HEK293T (cell line): ENCODE data around the gene RAD18.

Experiments
- CTCF ChIA-PET: fragments of 350-600 bp; formaldehyde crosslinking; extraction: SDS; loops from one replicate; lab custom pipeline; 2021; ENCODE audit warnings: antibody characterized with exemption, inconsistent platforms; lab: Yijun Ruan, JAX
- POLR2A ChIA-PET: fragments of 350-600 bp; formaldehyde crosslinking; extraction: SDS; loops from one replicate; lab custom pipeline; 2020; ENCODE audit warnings: antibody characterized with exemption, inconsistent platforms; lab: Yijun Ruan, JAX
- DNase-seq: peaks from one replicate; pipeline ENCODE4 v3.0.0; 2012; ENCODE audit warnings: mixed read lengths; ENCODE audit errors: extremely low spot score
- ARNT ChIP-seq: fragments of 450-650 bp; IDR thresholded peaks from 2 replicates; pipeline ENCODE4 v1.6.1; 2017; ENCODE audit warnings: mild to moderate bottlenecking
- BHLHE40 ChIP-seq: fragments of 450-650 bp; IDR thresholded peaks from 2 replicates; pipeline ENCODE4 v1.6.1; 2016; ENCODE audit warnings: mild to moderate bottlenecking, moderate library complexity, borderline replicate concordance
- CTBP1 ChIP-seq: fragments of 450-650 bp; IDR thresholded peaks from 2 replicates; pipeline ENCODE4 v1.6.1; 2016; ENCODE audit warnings: borderline replicate concordance
- ELF4 ChIP-seq: fragments of 450-650 bp; IDR thresholded peaks from 2 replicates; pipeline ENCODE4 v1.6.1; 2017; ENCODE audit warnings: antibody characterized with exemption
- FOXA1 ChIP-seq: fragments of 450-650 bp; IDR thresholded peaks from 2 replicates; pipeline ENCODE4 v1.6.1; 2016; ENCODE audit warnings: mild to moderate bottlenecking
- FOXK2 ChIP-seq: fragments of 450-650 bp; IDR thresholded peaks from 2 replicates; pipeline ENCODE4 v1.6.1; 2016; ENCODE audit warnings: mild to moderate bottlenecking
- FOXM1 ChIP-seq: fragments of 450-650 bp; IDR thresholded peaks from 2 replicates; pipeline ENCODE4 v1.6.1; 2017; ENCODE audit warnings: mild to moderate bottlenecking, borderline replicate concordance
- HDGF ChIP-seq: fragments of 450-650 bp; IDR thresholded peaks from 2 replicates; pipeline ENCODE4 v1.6.1; 2017; ENCODE audit warnings: antibody characterized with exemption, borderline replicate concordance
- L3MBTL2 ChIP-seq: fragments of 450-650 bp; conservative IDR thresholded peaks from 2 replicates; pipeline ENCODE4 v1.6.1; 2016; ENCODE audit warnings: mild to moderate bottlenecking
- LEF1 ChIP-seq: fragments of 450-650 bp; IDR thresholded peaks from 2 replicates; pipeline ENCODE4 v1.6.1; 2017; ENCODE audit warnings: mild to moderate bottlenecking, borderline replicate concordance
- NFRKB ChIP-seq: fragments of 450-650 bp; IDR thresholded peaks from 2 replicates; pipeline ENCODE4 v1.6.1; 2016; ENCODE audit warnings: mild to moderate bottlenecking, moderate library complexity
- SP1 ChIP-seq: fragments of 450-650 bp; IDR thresholded peaks from 2 replicates; pipeline ENCODE4 v1.6.1; 2017
- SUZ12 ChIP-seq: fragments of 450-650 bp; IDR thresholded peaks from 2 replicates; pipeline ENCODE4 v1.6.1; 2016; ENCODE audit warnings: mild to moderate bottlenecking
- TARDBP ChIP-seq: fragments of 450-650 bp; IDR thresholded peaks from 2 replicates; pipeline ENCODE4 v1.6.1; 2016
- ZNF384 ChIP-seq: fragments of 450-650 bp; IDR thresholded peaks from 2 replicates; pipeline ENCODE4 v1.6.1; 2016
- TF ChIP-seq, protein P1 (sequence below): fragments of 450-650 bp; IDR thresholded peaks from 2 replicates; pipeline ENCODE4 v1.6.1; 2016

The RAD18 gene

DNA sequence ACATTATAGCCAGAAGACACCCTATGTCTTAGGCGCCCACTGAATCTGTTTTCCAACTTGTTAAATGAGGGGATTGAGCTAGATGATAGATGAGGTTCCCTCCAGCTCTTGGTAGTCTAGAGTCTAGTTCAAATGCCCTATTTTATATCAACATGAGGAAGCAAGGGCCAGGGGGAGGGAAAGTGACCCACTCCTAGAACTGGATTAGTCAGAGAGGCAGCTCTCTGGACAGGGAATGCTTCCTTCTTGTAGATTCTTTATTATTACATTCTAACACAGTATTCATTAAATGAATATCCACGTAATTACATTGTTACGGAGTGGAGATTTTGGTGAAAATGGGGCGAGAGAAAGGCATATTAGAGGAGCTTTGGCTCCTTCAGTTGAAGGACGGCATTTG lies 89.5 kb downstream of the RAD18 start:
- no peak for TF ChIP-seq ZNF384
- no peak for TF ChIP-seq SP1
- no peak for TF ChIP-seq ARNT
- no peak for TF ChIP-seq TARDBP
- TF ChIP-seq BHLHE40, result no peak
- no peak for TF ChIP-seq FOXM1
- TF ChIP-seq FOXK2, result no peak
- no peak for TF ChIP-seq HDGF
- TF ChIP-seq FOXA1, result no peak
- no peak for TF ChIP-seq SUZ12
- TF ChIP-seq L3MBTL2, result no peak
- TF ChIP-seq, protein P1, sequence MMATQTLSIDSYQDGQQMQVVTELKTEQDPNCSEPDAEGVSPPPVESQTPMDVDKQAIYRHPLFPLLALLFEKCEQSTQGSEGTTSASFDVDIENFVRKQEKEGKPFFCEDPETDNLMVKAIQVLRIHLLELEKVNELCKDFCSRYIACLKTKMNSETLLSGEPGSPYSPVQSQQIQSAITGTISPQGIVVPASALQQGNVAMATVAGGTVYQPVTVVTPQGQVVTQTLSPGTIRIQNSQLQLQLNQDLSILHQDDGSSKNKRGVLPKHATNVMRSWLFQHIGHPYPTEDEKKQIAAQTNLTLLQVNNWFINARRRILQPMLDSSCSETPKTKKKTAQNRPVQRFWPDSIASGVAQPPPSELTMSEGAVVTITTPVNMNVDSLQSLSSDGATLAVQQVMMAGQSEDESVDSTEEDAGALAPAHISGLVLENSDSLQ, result no peak
- no peak for TF ChIP-seq LEF1
- TF ChIP-seq CTBP1, result no peak
- TF ChIP-seq NFRKB, result no peak
- TF ChIP-seq ELF4, result no peak
- ChIA-PET CTCF (no interaction called here), POLR2A (no interaction called here)
- DNase-seq, result no peak

DNA sequence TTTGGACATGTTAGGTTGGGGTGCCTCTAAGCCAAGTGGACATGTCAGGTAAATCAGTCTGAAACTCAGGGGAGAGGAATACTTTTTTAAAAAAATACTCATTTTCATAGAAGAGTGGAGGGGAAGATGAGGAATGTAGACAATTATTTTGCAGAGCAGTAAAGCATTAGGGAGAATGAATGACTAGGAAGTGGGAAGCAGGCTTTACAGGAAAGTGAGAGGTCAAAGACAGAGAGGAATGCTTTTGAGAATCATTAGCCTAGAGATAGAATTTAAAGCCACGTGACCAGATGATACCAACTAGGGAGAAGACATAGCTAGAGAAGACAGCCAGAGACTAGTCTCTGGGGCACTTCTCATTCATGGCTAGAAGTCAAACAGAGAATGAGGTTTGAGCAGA lies 91.0 kb downstream of the RAD18 start:
- TF ChIP-seq TARDBP (no peak), LEF1 (no peak), FOXK2 (no peak), FOXM1 (no peak), SP1 (no peak), FOXA1 (no peak), BHLHE40 (no peak), L3MBTL2 (no peak), ZNF384 (no peak), HDGF (no peak), CTBP1 (no peak), SUZ12 (no peak), ARNT (no peak), ELF4 (no peak), NFRKB (no peak)
- TF ChIP-seq, protein P1, result no peak
- no peak for DNase-seq
- POLR2A ChIA-PET, result no interaction called here
- CTCF ChIA-PET, result no interaction called here

DNA sequence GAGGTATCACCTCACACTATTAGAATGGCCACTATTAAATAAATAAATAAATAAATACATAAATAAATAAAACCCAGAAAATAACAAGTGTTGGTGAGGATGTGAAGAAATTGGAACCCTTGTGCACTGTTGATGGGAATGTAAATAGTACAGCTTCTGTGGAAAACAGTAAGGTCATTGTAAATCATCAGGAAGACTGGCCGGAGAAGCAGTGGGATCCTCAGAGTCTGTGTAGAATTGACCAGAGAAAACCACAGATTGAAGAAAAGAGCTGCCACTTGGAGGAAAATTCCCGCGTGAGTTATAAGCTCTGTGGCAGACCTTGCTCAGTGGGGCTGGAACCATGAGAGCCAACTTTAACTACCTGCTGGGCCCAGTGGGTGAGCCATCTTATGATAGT lies 92.0 kb downstream of the RAD18 start:
- no peak for DNase-seq
- CTCF ChIA-PET, result no interaction called here
- no peak for TF ChIP-seq L3MBTL2
- no peak for TF ChIP-seq SUZ12
- no peak for TF ChIP-seq BHLHE40
- no peak for TF ChIP-seq ZNF384
- POLR2A ChIA-PET, result no interaction called here

DNA sequence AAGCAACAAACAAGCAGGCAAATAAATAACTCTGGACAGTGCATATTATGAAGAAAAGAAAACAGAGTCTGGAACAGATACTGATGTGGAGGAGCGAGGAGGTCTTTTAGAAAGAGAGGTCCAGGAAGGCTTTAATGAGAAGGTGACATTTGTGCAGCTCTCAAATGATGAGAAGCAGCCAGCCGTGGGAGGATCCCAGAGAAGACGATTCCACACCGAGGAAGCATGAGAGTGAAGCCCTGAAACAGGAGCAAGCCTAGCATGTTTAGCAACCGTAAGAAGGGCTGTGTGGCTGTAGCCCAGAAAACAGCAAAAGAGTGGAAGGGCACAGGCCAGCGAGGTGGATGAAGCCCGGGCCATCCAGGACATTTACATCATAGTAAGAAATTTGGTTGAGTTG lies 93.1 kb downstream of the RAD18 start:
- POLR2A ChIA-PET, result no interaction called here
- CTCF ChIA-PET, result no interaction called here
- TF ChIP-seq BHLHE40, result no peak
- TF ChIP-seq SUZ12, result no peak
- no peak for TF ChIP-seq TARDBP
- no peak for TF ChIP-seq ZNF384
- no peak for TF ChIP-seq HDGF
- no peak for TF ChIP-seq CTBP1
- no peak for TF ChIP-seq LEF1
- no peak for TF ChIP-seq FOXM1
- no peak for TF ChIP-seq ELF4
- no peak for TF ChIP-seq SP1
- no peak for TF ChIP-seq FOXA1
- TF ChIP-seq, protein P1, result no peak
- no peak for TF ChIP-seq FOXK2
- TF ChIP-seq ARNT, result no peak
- TF ChIP-seq NFRKB, result no peak
- no peak for TF ChIP-seq L3MBTL2
- DNase-seq, result no peak

DNA sequence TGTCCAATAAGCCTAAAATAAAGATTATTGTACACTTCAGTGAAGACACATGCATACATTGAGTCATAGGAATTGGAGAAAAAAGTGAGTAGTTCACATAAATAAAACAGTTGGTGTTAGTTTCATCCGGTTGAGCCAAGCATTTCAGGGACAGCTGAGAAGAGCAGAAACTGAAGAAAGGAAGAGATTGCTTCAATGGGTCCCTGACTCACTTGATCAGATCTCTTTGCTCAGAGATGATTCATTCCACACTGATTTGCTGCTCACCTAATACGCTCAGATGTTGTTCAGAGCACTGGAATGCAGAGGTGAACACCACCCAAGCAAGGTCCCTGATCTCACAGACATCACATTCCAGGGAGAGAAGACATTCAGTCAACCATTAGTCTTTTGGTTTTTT lies 93.7 kb downstream of the RAD18 start:
- ChIA-PET CTCF (no interaction called here), POLR2A (no interaction called here)
- DNase-seq, result no peak
- TF ChIP-seq, protein P1, result no peak

DNA sequence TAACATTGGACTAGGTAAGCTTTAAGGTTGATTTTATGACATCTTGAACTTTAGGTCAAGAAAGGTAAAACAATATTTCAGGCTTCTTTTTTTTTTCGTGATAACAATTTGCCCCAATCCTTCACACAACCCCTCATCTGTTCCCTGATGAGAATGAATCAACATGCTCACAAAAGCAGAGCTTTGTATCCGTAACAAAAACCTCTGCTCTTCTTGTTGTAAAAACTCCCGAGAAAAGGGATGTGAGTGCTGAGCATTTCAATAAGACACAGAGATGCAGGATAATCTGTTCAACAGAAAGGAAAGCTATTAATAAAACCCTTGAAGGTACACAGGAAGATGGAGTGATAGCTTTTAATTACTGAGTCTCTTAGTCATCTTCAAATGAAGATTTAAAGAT lies 94.3 kb downstream of the RAD18 start:
- no peak for TF ChIP-seq SUZ12
- no peak for TF ChIP-seq ZNF384
- TF ChIP-seq, protein P1, result no peak
- TF ChIP-seq L3MBTL2, result no peak
- no peak for TF ChIP-seq FOXA1
- no peak for TF ChIP-seq ELF4
- no peak for TF ChIP-seq CTBP1
- no peak for TF ChIP-seq SP1
- no peak for TF ChIP-seq NFRKB
- no peak for TF ChIP-seq TARDBP
- TF ChIP-seq ARNT, result no peak
- TF ChIP-seq LEF1, result no peak
- no peak for TF ChIP-seq HDGF
- no peak for TF ChIP-seq BHLHE40
- no peak for TF ChIP-seq FOXK2
- POLR2A ChIA-PET, result no interaction called here
- CTCF ChIA-PET, result interaction anchor here (0.6 kb wide), 1 partner anchor 23 kb away, joined by 3 read pairs; no protein-coding TSS in a partner anchor
- no peak for DNase-seq
